SU-DHL-6 (cell line): ENCODE data around the gene TFIP11.

Source experiments
- EZH2phosphoT487 ChIP-seq: fragments of 200-600 bp; sonication (generic), shearing (Covaris generic); conservative IDR thresholded peaks from 2 replicates; pipeline ENCODE4 v1.6.1; 2018; ENCODE audit warnings: mild to moderate bottlenecking, antibody characterized with exemption, low read length, moderate library complexity, mixed read lengths
- TF ChIP-seq, protein P1 (sequence below): fragments of 200-600 bp; sonication (generic); IDR thresholded peaks from one replicate; pipeline ENCODE4 v1.5.1; 2017; ENCODE audit warnings: antibody characterized with exemption, mild to moderate bottlenecking, low read length, moderate library complexity; ENCODE audit not compliant: insufficient read depth, poor library complexity, severe bottlenecking

DNA sequence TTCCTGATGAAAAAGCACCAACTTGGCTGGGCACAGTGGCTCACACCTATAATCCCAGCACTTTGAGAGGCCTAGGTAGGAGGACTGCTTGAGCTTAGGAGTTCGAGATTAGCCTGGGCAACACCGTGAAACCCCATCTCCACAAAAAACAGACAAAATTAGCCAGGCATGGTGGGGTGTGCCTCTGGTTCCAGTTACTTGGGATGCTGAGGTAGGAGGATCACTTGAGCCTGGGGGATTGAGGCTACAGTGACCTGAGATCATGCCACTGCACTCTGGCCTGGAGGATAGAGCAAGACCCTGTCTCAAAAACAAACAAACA, 31.7 kb downstream of the TFIP11 start:
- TF ChIP-seq, protein P1, sequence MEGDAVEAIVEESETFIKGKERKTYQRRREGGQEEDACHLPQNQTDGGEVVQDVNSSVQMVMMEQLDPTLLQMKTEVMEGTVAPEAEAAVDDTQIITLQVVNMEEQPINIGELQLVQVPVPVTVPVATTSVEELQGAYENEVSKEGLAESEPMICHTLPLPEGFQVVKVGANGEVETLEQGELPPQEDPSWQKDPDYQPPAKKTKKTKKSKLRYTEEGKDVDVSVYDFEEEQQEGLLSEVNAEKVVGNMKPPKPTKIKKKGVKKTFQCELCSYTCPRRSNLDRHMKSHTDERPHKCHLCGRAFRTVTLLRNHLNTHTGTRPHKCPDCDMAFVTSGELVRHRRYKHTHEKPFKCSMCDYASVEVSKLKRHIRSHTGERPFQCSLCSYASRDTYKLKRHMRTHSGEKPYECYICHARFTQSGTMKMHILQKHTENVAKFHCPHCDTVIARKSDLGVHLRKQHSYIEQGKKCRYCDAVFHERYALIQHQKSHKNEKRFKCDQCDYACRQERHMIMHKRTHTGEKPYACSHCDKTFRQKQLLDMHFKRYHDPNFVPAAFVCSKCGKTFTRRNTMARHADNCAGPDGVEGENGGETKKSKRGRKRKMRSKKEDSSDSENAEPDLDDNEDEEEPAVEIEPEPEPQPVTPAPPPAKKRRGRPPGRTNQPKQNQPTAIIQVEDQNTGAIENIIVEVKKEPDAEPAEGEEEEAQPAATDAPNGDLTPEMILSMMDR, result no peak
- no peak for TF ChIP-seq EZH2phosphoT487
